Spleen (tissue), 11 donors: ENCODE data around the gene ESR1. TPM values are rescaled to one million over a fixed set of nuclear protein-coding genes. Genes with fewer than 3 reads are reported as not detected.
"Not testable (repeated sequence)": the region's sequence is repeated elsewhere in the genome, so short reads cannot be mapped to it uniquely, and the experiment has no call there.

Experiments
- DNase-seq: peaks from one replicate; pipeline ENCODE4 v3.0.0-alpha.2; 2020
- H3K27ac ChIP-seq, 8 donors: fragments of 200-600 bp; sonication (generic) in 7 of 8; 1 replicate in 4 of 8; 2 replicates in 4 of 8; pipeline versions ENCODE4 v1.5.0 to v1.8.0; 2016 to 2021; ENCODE audit warnings: inconsistent platforms in 4 of 8, mild to moderate bottlenecking in 4 of 8, moderate library complexity in 1 of 8
- H3K27me3 ChIP-seq, 7 donors: fragments of 200-600 bp; sonication (generic) in 6 of 7; replicated peaks in 1 of 7; 1 replicate in 4 of 7; 2 replicates in 3 of 7; pipeline versions ENCODE4 v1.5.0 to v1.8.0; 2016 to 2021; ENCODE audit warnings: inconsistent platforms in 3 of 7, mild to moderate bottlenecking in 1 of 7
- H3K36me3 ChIP-seq, 6 donors: fragments of 200-600 bp; sonication (generic) in 5 of 6; 1 replicate in 4 of 6; 2 replicates in 2 of 6; pipeline versions ENCODE4 v1.5.0 to v1.8.0; 2016 to 2021; ENCODE audit warnings: inconsistent platforms in 2 of 6
- H3K4me1 ChIP-seq, 6 donors: fragments of 200-600 bp; sonication (generic) in 5 of 6; 1 replicate in 3 of 6; 2 replicates in 3 of 6; pipeline versions ENCODE4 v1.5.0 to v1.8.0; 2016 to 2021; ENCODE audit warnings: inconsistent platforms in 3 of 6
- H3K4me3 ChIP-seq, 8 donors: fragments of 200-600 bp; sonication (generic) in 7 of 8; 1 replicate in 4 of 8; 2 replicates in 4 of 8; pipeline versions ENCODE4 v1.5.0 to v1.8.0; 2016 to 2021; ENCODE audit warnings: inconsistent platforms in 4 of 8, mild to moderate bottlenecking in 4 of 8, moderate library complexity in 2 of 8
- H3K9me3 ChIP-seq, 8 donors: fragments of 200-600 bp; sonication (generic) in 7 of 8; 1 replicate in 4 of 8; 2 replicates in 4 of 8; pipeline versions ENCODE4 v1.5.0 to v1.8.0; 2016 to 2021; ENCODE audit warnings: inconsistent platforms in 4 of 8
- CTCF ChIP-seq, 11 experiments: fragments of 200-600 bp in 7 of 11; fragments of 450-650 bp in 4 of 11; sonication (generic) in 4 of 11; IDR thresholded peaks in 8 of 11; conservative IDR thresholded peaks in 3 of 11; 1 replicate in 7 of 11; 2 replicates in 4 of 11; pipeline versions ENCODE4 v1.4.0 to v1.8.0; 2016 to 2021; ENCODE audit warnings: antibody characterized with exemption in 11 of 11, inconsistent platforms in 4 of 11, mild to moderate bottlenecking in 1 of 11
- POLR2A ChIP-seq, 3 donors: fragments of 450-650 bp; IDR thresholded peaks; one replicate each; pipeline ENCODE4 v1.5.1; 2017; ENCODE audit warnings: antibody characterized with exemption in 3 of 3, mild to moderate bottlenecking in 1 of 3
- POLR2AphosphoS5 ChIP-seq, 3 donors: sonication (generic); formaldehyde crosslinking; IDR thresholded peaks; one replicate each; pipeline ENCODE4 v1.5.1; 2017; ENCODE audit warnings: antibody characterized with exemption in 3 of 3
- WGBS, 5 donors: extraction: QIAGEN DNeasy Blood & Tissue Kit in 3 of 5; methylation state at CpG; one replicate each; pipeline versions ENCODE4 v1.1.5 to v1.1.7; 2013 to 2018; 5-methylcytosine and 5-hydroxymethylcytosine counted together
- intact Hi-C: fragments of 100-400 bp; cut with DNase I; formaldehyde crosslinking; loops from one replicate; pipeline ENCODE4 v1.15.0; 2023; ENCODE audit warnings: low total_unique reads
- polyA plus RNA-seq, 3 donors: library from polyadenylated mRNA; stranded (reverse); fragments of 200-250 nt; gene quantifications; one replicate each; pipeline ENCODE4 v1.2.1, GENCODE V29; 2013
- total RNA-seq, 7 donors: library from RNA; depleted of rRNA in 3 of 7; stranded (reverse); fragments of >200 nt in 3 of 7; fragmentation: NEBNext Ultra II Directional in 4 of 7; extraction: Animal tissue kit (Norgen Biotek cat#: 25700) in 4 of 7; gene quantifications; one replicate each; pipeline versions ENCODE4 v1.1.0 to v1.2.1, GENCODE V29; 2016 to 2021
- donor health status: healthy with polysubstance abuse.
- donor health status: DM: no; HTN: no; CAD: no; lungs with moderate emphysema.
- donor health status: DM: no; HTN: no; CAD: no.
- donor health status: Bipolar disorder and iron deficiency.
- donor health status: healthy.
- donor health status: DM: no; HTN: no; CAD: no.
- donor health status: DM: yes; HTN: yes; CAD: no.

ESR1 gene
- total and polyA plus RNA-seq, 10 donors = 0.35 to 7.3 (median 3.2) TPM

- no peak for DNase-seq
- Histone ChIP-seq H3K9me3 (no peaks in the 10 kb centered on the region), H3K4me3 (peak overlapping the region in 1 of 8 donors; percentile 43), H3K36me3 (peaks cover 0 to 100% (median 82%) of the 10 kb centered on the region in 6 donors), H3K27me3 (no peaks in the 10 kb centered on the region), H3K27ac (peak overlapping the region in 7 of 8 donors; percentile 56 to 78 (median 73)), H3K4me1 (peaks cover 0 to 13% (median 0%) of the 10 kb centered on the region in 6 donors)
- no peak for TF ChIP-seq CTCF (IDR thresholded peaks at IDR 0.05 in 8 of 11, conservative IDR thresholded peaks at IDR 0.05 in 3 of 11)
- no peak for TF ChIP-seq POLR2AphosphoS5 (IDR thresholded peaks at IDR 0.05)
- no peak for TF ChIP-seq POLR2A (IDR thresholded peaks at IDR 0.05)
- intact Hi-C loops = no loop called here
- 65 to 95% (median 85%) methylated on average over 2 of the region's 2 CpGs for WGBS, 5 donors
Measured at GRCh38 chr6:152130441-152130840, 323.0 kb downstream of the ESR1 start.

- no peaks in the 10 kb centered on the region for H3K9me3 ChIP-seq
- H3K27ac ChIP-seq = no peak overlapping the region
- peaks cover 8 to 100% (median 93%) of the 10 kb centered on the region in 6 donors for H3K36me3 ChIP-seq
- WGBS, 5 donors = 88 to 95% (median 94%) methylated on average over 8 of the region's 8 CpGs
- TF ChIP-seq POLR2A (IDR thresholded peaks at IDR 0.05) (no peak), CTCF (IDR thresholded peaks at IDR 0.05 in 8 of 11, conservative IDR thresholded peaks at IDR 0.05 in 3 of 11) (no peak), POLR2AphosphoS5 (IDR thresholded peaks at IDR 0.05) (no peak)
- H3K4me3 ChIP-seq = no peak overlapping the region
- no peak for DNase-seq
- peaks cover 0 to under 1% (median 0%) of the 10 kb centered on the region in 6 donors for H3K4me1 ChIP-seq
- intact Hi-C loops = no loop called here
- no peaks in the 10 kb centered on the region for H3K27me3 ChIP-seq
Measured at GRCh38 chr6:152135755-152136448, 328.4 kb downstream of the ESR1 start.

- intact Hi-C loops = no loop called here
- H3K27ac ChIP-seq = no peak overlapping the region
- WGBS, 5 donors = 92 to 100% (median 97%) methylated on average over 8 of the region's 8 CpGs
- no peaks in the 10 kb centered on the region for H3K27me3 ChIP-seq
- no peaks in the 10 kb centered on the region for H3K4me1 ChIP-seq
- H3K36me3 ChIP-seq = peaks cover 8 to 100% (median 96%) of the 10 kb centered on the region in 6 donors
- H3K9me3 ChIP-seq = no peaks in the 10 kb centered on the region
- TF ChIP-seq POLR2A (IDR thresholded peaks at IDR 0.05) (no peak), CTCF (IDR thresholded peaks at IDR 0.05 in 8 of 11, conservative IDR thresholded peaks at IDR 0.05 in 3 of 11) (no peak), POLR2AphosphoS5 (IDR thresholded peaks at IDR 0.05) (no peak)
- H3K4me3 ChIP-seq = no peak overlapping the region
- no peak for DNase-seq
Measured at GRCh38 chr6:152136449-152136825, 329.0 kb downstream of the ESR1 start.

- H3K9me3 ChIP-seq, H3K4me3 ChIP-seq, H3K27me3 ChIP-seq, intact Hi-C loops, H3K4me1 ChIP-seq, H3K27ac ChIP-seq, DNase-seq: not testable (repeated sequence)
- WGBS, 5 donors = 89 to 99% (median 95%) methylated on average over 6 of the region's 6 CpGs
- H3K36me3 ChIP-seq = peaks cover 8 to 100% (median 93%) of the 10 kb centered on the region in 6 donors
Measured at GRCh38 chr6:152138344-152138743, 330.9 kb downstream of the ESR1 start.
